ENCODE measurements around the gene PIGQ.
A peak's percentile ranks its signal among the peaks of the same experiment; 100 is the strongest.

PIGQ gene

GRCh38 chr16:626787-627453 is 57.2 kb downstream of the PIGQ start:
- DNase-seq, result peak; percentile 84 to 90
- no CpG with 5 or more reads among the region's 29 CpGs for WGBS (ENCODE audit: extremely low coverage, insufficient coverage, insufficient read length)
- H2AK5ac ChIP-seq (ENCODE audit: low read length), result no peak overlapping the region
- H3K18ac ChIP-seq (ENCODE audit: low read length), result peak overlapping the region; percentile 2
- H2BK5ac ChIP-seq (ENCODE audit: low read depth, low read length, poor library complexity), result no peak overlapping the region
- H3K4ac ChIP-seq (ENCODE audit: low read depth, low read length), result no peak overlapping the region
- peaks cover 30 to 39% of the 10 kb centered on the region in 2 experiments for H3K36me3 ChIP-seq (ENCODE audit: control insufficient read depth in 1 of 2, insufficient read depth in 2 of 2, low read length in 2 of 2)
- H2BK12ac ChIP-seq (ENCODE audit: low read length), result no peak overlapping the region
- H4K12ac ChIP-seq (ENCODE audit: low read depth, low read length), result no peak overlapping the region
- no peak overlapping the region for H3K23ac ChIP-seq (ENCODE audit: low read length)
- H3K4me3 ChIP-seq (ENCODE audit: low read depth, low read length), result no peak overlapping the region
- peaks cover 15% of the 10 kb centered on the region for H3K79me2 ChIP-seq (ENCODE audit: control insufficient read depth, insufficient read depth, low read length, poor library complexity)
- H3K79me1 ChIP-seq (ENCODE audit: low read length), result peaks cover 30% of the 10 kb centered on the region
- H3K14ac ChIP-seq (ENCODE audit: low read length), result no peak overlapping the region
- H3K9me3 ChIP-seq (ENCODE audit: insufficient read depth, low read depth, low read length), result peaks cover 3% of the 10 kb centered on the region
- no peak overlapping the region for H3K4me2 ChIP-seq (ENCODE audit: low read length)
- H4K8ac ChIP-seq (ENCODE audit: low read depth, low read length), result no peak overlapping the region
- H2BK120ac ChIP-seq (ENCODE audit: insufficient read depth, low read length, poor library complexity), result no peak overlapping the region
- H3K27ac ChIP-seq (ENCODE audit: low read depth, low read length), result no peak overlapping the region
- no peak overlapping the region for H3K9ac ChIP-seq (ENCODE audit: low read length)
- H4K91ac ChIP-seq (ENCODE audit: low read depth, low read length), result no peak overlapping the region
- no peaks in the 10 kb centered on the region for H3K27me3 ChIP-seq (ENCODE audit: insufficient read depth, low read length)
- no peak overlapping the region for H2AFZ ChIP-seq (ENCODE audit: insufficient read depth, low read length, poor library complexity)
- H3K4me1 ChIP-seq (ENCODE audit: control insufficient read depth in 1 of 2, insufficient read depth in 2 of 2, low read length in 2 of 2), result peaks cover 44 to 50% of the 10 kb centered on the region in 2 experiments

GRCh38 chr16:627454-628239 is 57.9 kb downstream of the PIGQ start:
- no peak overlapping the region for H3K4ac ChIP-seq (ENCODE audit: low read depth, low read length)
- H3K4me3 ChIP-seq (ENCODE audit: low read depth, low read length), result no peak overlapping the region
- no peak overlapping the region for H2BK5ac ChIP-seq (ENCODE audit: low read depth, low read length, poor library complexity)
- no peak overlapping the region for H3K14ac ChIP-seq (ENCODE audit: low read length)
- peaks cover 28% of the 10 kb centered on the region for H3K79me1 ChIP-seq (ENCODE audit: low read length)
- no peak overlapping the region for H4K91ac ChIP-seq (ENCODE audit: low read depth, low read length)
- DNase-seq, result no peak
- no CpG with 5 or more reads among the region's 50 CpGs for WGBS (ENCODE audit: extremely low coverage, insufficient coverage, insufficient read length)
- H3K23ac ChIP-seq (ENCODE audit: low read length), result no peak overlapping the region
- no peak overlapping the region for H2BK120ac ChIP-seq (ENCODE audit: insufficient read depth, low read length, poor library complexity)
- no peak overlapping the region for H2AK5ac ChIP-seq (ENCODE audit: low read length)
- no peak overlapping the region for H4K8ac ChIP-seq (ENCODE audit: low read depth, low read length)
- no peaks in the 10 kb centered on the region for H3K27me3 ChIP-seq (ENCODE audit: insufficient read depth, low read length)
- H4K12ac ChIP-seq (ENCODE audit: low read depth, low read length), result no peak overlapping the region
- H3K4me2 ChIP-seq (ENCODE audit: low read length), result no peak overlapping the region
- peak overlapping the region; percentile 13 for H3K18ac ChIP-seq (ENCODE audit: low read length)
- H3K9ac ChIP-seq (ENCODE audit: low read length), result no peak overlapping the region
- H3K36me3 ChIP-seq (ENCODE audit: control insufficient read depth in 1 of 2, insufficient read depth in 2 of 2, low read length in 2 of 2), result peaks cover 35 to 45% of the 10 kb centered on the region in 2 experiments
- H2BK12ac ChIP-seq (ENCODE audit: low read length), result peak overlapping the region; percentile 70
- no peak overlapping the region for H3K27ac ChIP-seq (ENCODE audit: low read depth, low read length)
- peaks cover 3% of the 10 kb centered on the region for H3K9me3 ChIP-seq (ENCODE audit: insufficient read depth, low read depth, low read length)
- peaks cover 15% of the 10 kb centered on the region for H3K79me2 ChIP-seq (ENCODE audit: control insufficient read depth, insufficient read depth, low read length, poor library complexity)
- H2AFZ ChIP-seq (ENCODE audit: insufficient read depth, low read length, poor library complexity), result no peak overlapping the region
- H3K4me1 ChIP-seq (ENCODE audit: control insufficient read depth in 1 of 2, insufficient read depth in 2 of 2, low read length in 2 of 2), result peaks cover 42 to 50% of the 10 kb centered on the region in 2 experiments

GRCh38 chr16:628321-629061 is 58.7 kb downstream of the PIGQ start:
- Histone ChIP-seq H2BK12ac (ENCODE audit: low read length) (peak overlapping the region; percentile 70), H3K27me3 (ENCODE audit: insufficient read depth, low read length) (no peaks in the 10 kb centered on the region), H2BK120ac (ENCODE audit: insufficient read depth, low read length, poor library complexity) (peak overlapping the region; percentile 20), H2AFZ (ENCODE audit: insufficient read depth, low read length, poor library complexity) (peak overlapping the region; percentile 21), H3K4me2 (ENCODE audit: low read length) (peak overlapping the region; percentile 18), H3K4ac (ENCODE audit: low read depth, low read length) (peak overlapping the region; percentile 42), H2BK5ac (ENCODE audit: low read depth, low read length, poor library complexity) (peak overlapping the region; percentile 67), H3K9me3 (ENCODE audit: insufficient read depth, low read depth, low read length) (peaks cover 3% of the 10 kb centered on the region), H3K4me1 (ENCODE audit: control insufficient read depth in 1 of 2, insufficient read depth in 2 of 2, low read length in 2 of 2) (peaks cover 42 to 50% of the 10 kb centered on the region in 2 experiments), H3K79me2 (ENCODE audit: control insufficient read depth, insufficient read depth, low read length, poor library complexity) (peaks cover 15% of the 10 kb centered on the region), H3K4me3 (ENCODE audit: low read depth, low read length) (no peak overlapping the region), H3K9ac (ENCODE audit: low read length) (no peak overlapping the region), H4K8ac (ENCODE audit: low read depth, low read length) (peak overlapping the region; percentile 26), H4K12ac (ENCODE audit: low read depth, low read length) (peak overlapping the region; percentile 5), H2AK5ac (ENCODE audit: low read length) (peak overlapping the region; percentile 19), H4K91ac (ENCODE audit: low read depth, low read length) (peak overlapping the region; percentile 71), H3K79me1 (ENCODE audit: low read length) (peaks cover 26% of the 10 kb centered on the region), H3K36me3 (ENCODE audit: control insufficient read depth in 1 of 2, insufficient read depth in 2 of 2, low read length in 2 of 2) (peaks cover 44 to 54% of the 10 kb centered on the region in 2 experiments), H3K23ac (ENCODE audit: low read length) (no peak overlapping the region), H3K18ac (ENCODE audit: low read length) (peak overlapping the region; percentile 64), H3K27ac (ENCODE audit: low read depth, low read length) (peak overlapping the region; percentile 99), H3K14ac (ENCODE audit: low read length) (peak overlapping the region; percentile 42)
- no CpG with 5 or more reads among the region's 33 CpGs for WGBS (ENCODE audit: extremely low coverage, insufficient coverage, insufficient read length)
- DNase-seq, result no peak

- H2AFZ ChIP-seq (ENCODE audit: insufficient read depth, low read length, poor library complexity), result peak overlapping the region; percentile 11
- H3K79me1 ChIP-seq (ENCODE audit: low read length), result peaks cover 26% of the 10 kb centered on the region
- H2BK120ac ChIP-seq (ENCODE audit: insufficient read depth, low read length, poor library complexity), result peak overlapping the region; percentile 20
- peak overlapping the region; percentile 64 for H3K18ac ChIP-seq (ENCODE audit: low read length)
- peaks cover 36 to 43% of the 10 kb centered on the region in 2 experiments for H3K4me1 ChIP-seq (ENCODE audit: control insufficient read depth in 1 of 2, insufficient read depth in 2 of 2, low read length in 2 of 2)
- H2BK5ac ChIP-seq (ENCODE audit: low read depth, low read length, poor library complexity), result peak overlapping the region; percentile 67
- peaks cover 52 to 62% of the 10 kb centered on the region in 2 experiments for H3K36me3 ChIP-seq (ENCODE audit: control insufficient read depth in 1 of 2, insufficient read depth in 2 of 2, low read length in 2 of 2)
- peak overlapping the region; percentile 22 for H4K12ac ChIP-seq (ENCODE audit: low read depth, low read length)
- H2AK5ac ChIP-seq (ENCODE audit: low read length), result peak overlapping the region; percentile 19
- H3K4ac ChIP-seq (ENCODE audit: low read depth, low read length), result peak overlapping the region; percentile 44
- WGBS (ENCODE audit: extremely low coverage, insufficient coverage, insufficient read length), result no CpG with 5 or more reads among the region's 29 CpGs
- H3K9ac ChIP-seq (ENCODE audit: low read length), result no peak overlapping the region
- peaks cover 15% of the 10 kb centered on the region for H3K79me2 ChIP-seq (ENCODE audit: control insufficient read depth, insufficient read depth, low read length, poor library complexity)
- H4K91ac ChIP-seq (ENCODE audit: low read depth, low read length), result peak overlapping the region; percentile 71
- H3K27ac ChIP-seq (ENCODE audit: low read depth, low read length), result peak overlapping the region; percentile 99
- H3K27me3 ChIP-seq (ENCODE audit: insufficient read depth, low read length), result no peaks in the 10 kb centered on the region
- H3K23ac ChIP-seq (ENCODE audit: low read length), result no peak overlapping the region
- DNase-seq, result no peak
- H3K14ac ChIP-seq (ENCODE audit: low read length), result peak overlapping the region; percentile 42
- peak overlapping the region; percentile 26 for H4K8ac ChIP-seq (ENCODE audit: low read depth, low read length)
- peak overlapping the region; percentile 18 for H3K4me2 ChIP-seq (ENCODE audit: low read length)
- H3K4me3 ChIP-seq (ENCODE audit: low read depth, low read length), result no peak overlapping the region
- peak overlapping the region; percentile 70 for H2BK12ac ChIP-seq (ENCODE audit: low read length)
- H3K9me3 ChIP-seq (ENCODE audit: insufficient read depth, low read depth, low read length), result peaks cover 3% of the 10 kb centered on the region
Measured at GRCh38 chr16:629185-629832, 59.5 kb downstream of the PIGQ start.

Data from trophoblast cell (in vitro differentiated cells and primary cell).